Fibroblast of the aortic adventitia (primary cell): Measurements from ENCODE around the gene KDR. TPM values are rescaled to one million over a fixed set of nuclear protein-coding genes. Genes with fewer than 3 reads are reported as not detected.

ENCODE experiments used
- DNase-seq: peaks from one replicate; pipeline ENCODE4 v3.0.0-alpha.2; 2010; ENCODE audit warnings: low read depth
- H3K4me3 ChIP-seq: 2 replicates; pipeline ENCODE4 v1.5.1; 2011; ENCODE audit warnings: low read depth, mild to moderate bottlenecking, control low read depth, low read length, moderate library complexity
- CTCF ChIP-seq: IDR thresholded peaks from 2 replicates; pipeline ENCODE4 v1.5.1; 2011; ENCODE audit warnings: mild to moderate bottlenecking, low read length, control low read depth, inconsistent platforms; ENCODE audit not compliant: insufficient read depth
- total RNA-seq: library from RNA; depleted of rRNA; stranded (reverse); fragments of >200 nt; gene quantifications from 2 replicates; pipeline ENCODE4 v1.2.3, GENCODE V29; 2012; ENCODE audit warnings: low replicate concordance

KDR gene
- 2.5 and 10.9 TPM in 2 replicates for total RNA-seq

GRCh38 chr4:55125087-55125721 is at the start of gene KDR:
TSS of gene KDR (minus strand) at chr4:55125595. CDS start at chr4:55125293, 302 bp downstream.
- DNase-seq: peak; percentile 37

GRCh38 chr4:55173580-55173979 is 48.2 kb upstream of the KDR start:
- no peak overlapping the region for H3K4me3 ChIP-seq
- no peak for TF ChIP-seq CTCF
- peak; percentile 79 for DNase-seq

More at GRCh38 chr4:55125087-55125721, at the start of gene KDR:
- peak within 1 kb of the TSS; percentile 80 for H3K4me3 ChIP-seq
- TF ChIP-seq CTCF: no peak

GRCh38 chr4:55172694-55173287 is 47.4 kb upstream of the KDR start:
- H3K4me3 ChIP-seq: no peak overlapping the region
- DNase-seq: peak; percentile 84
- TF ChIP-seq CTCF: no peak

- no peak overlapping the region for H3K4me3 ChIP-seq
- TF ChIP-seq CTCF: no peak
- no peak for DNase-seq
Measured at GRCh38 chr4:55170462-55170861, 45.1 kb upstream of the KDR start.

- no peak overlapping the region for H3K4me3 ChIP-seq
- TF ChIP-seq CTCF: no peak
- DNase-seq: no peak
Measured at GRCh38 chr4:55169352-55169961, 44.1 kb upstream of the KDR start.

- TF ChIP-seq CTCF: no peak
- no peak overlapping the region for H3K4me3 ChIP-seq
- DNase-seq: no peak
Measured at GRCh38 chr4:55162396-55162795, 37.0 kb upstream of the KDR start.
